Measurements from ENCODE around the gene WASF2. TPM values are rescaled to one million over a fixed set of nuclear protein-coding genes. Genes with fewer than 3 reads are reported as not detected.

WASF2 gene
- total RNA-seq, 1 experiment from 2014 or later, result 65.9 TPM

DNA sequence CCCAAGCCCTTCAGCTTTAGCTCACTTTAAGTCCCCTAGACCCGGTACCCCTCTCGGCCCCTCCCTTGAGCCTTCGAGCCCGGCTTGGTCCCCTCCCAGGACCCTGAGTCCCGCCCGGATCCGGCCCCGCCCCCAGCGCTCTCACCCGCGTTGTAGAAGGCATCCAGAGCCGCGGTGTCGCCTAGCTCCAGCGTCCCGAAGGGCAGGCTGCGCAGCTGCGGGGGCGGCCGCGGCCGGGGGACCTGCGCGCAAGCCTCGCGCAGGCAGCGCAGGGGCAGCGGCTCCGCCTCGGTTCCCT, 123.9 kb downstream of the WASF2 start:
- Histone ChIP-seq H2AK5ac (ENCODE audit: insufficient read length, low read length) (no peak overlapping the region), H2BK20ac (ENCODE audit: low read depth, low read length, poor library complexity, severe bottlenecking) (no peak overlapping the region), H3K9me3 (ENCODE audit: control insufficient read depth, low read depth, low read length) (no peaks in the 10 kb centered on the region), H3K27ac (ENCODE audit: insufficient read length, low read depth, low read length) (no peak overlapping the region), H4K20me1 (ENCODE audit: control insufficient read depth, insufficient read depth, insufficient read length) (peaks cover 2% of the 10 kb centered on the region), H3K56ac (ENCODE audit: insufficient read length, low read depth, low read length) (no peak overlapping the region), H3K79me2 (ENCODE audit: insufficient read depth, low read length) (no peaks in the 10 kb centered on the region), H3K14ac (ENCODE audit: insufficient read depth, low read length) (no peak overlapping the region; the same call in 1 of the 2 replicates), H2BK15ac (ENCODE audit: low read depth, low read length) (no peak overlapping the region), H3K18ac (ENCODE audit: insufficient read length, low read depth, low read length) (peak overlapping the region; percentile 23), H3K23ac (ENCODE audit: insufficient read length, low read depth, low read length) (no peak overlapping the region), H2AFZ (ENCODE audit: low read length) (no peak overlapping the region), H3K27me3 (ENCODE audit: insufficient read depth, low read length) (peaks cover 4% of the 10 kb centered on the region; the same call in 1 of the 2 replicates), H4K91ac (ENCODE audit: insufficient read length, low read depth, low read length) (no peak overlapping the region), H3K79me1 (ENCODE audit: insufficient read depth, low read depth, low read length, poor library complexity, severe bottlenecking) (no peaks in the 10 kb centered on the region), H2BK120ac (ENCODE audit: low read depth, low read length, poor library complexity, severe bottlenecking) (no peak overlapping the region), H2BK12ac (ENCODE audit: insufficient read length, low read depth, low read length) (no peak overlapping the region), H3K4me2 (ENCODE audit: insufficient read depth, insufficient read length, low read length) (peak overlapping the region; percentile 79), H3K9ac (ENCODE audit: extremely low read depth, insufficient read length, low read length) (no peak overlapping the region), H3K23me2 (ENCODE audit: insufficient read length, low read depth, low read length, poor library complexity, severe bottlenecking) (peaks cover 10% of the 10 kb centered on the region), H3T11ph (ENCODE audit: low read length) (no peak overlapping the region), H2BK5ac (ENCODE audit: insufficient read length, low read length) (no peak overlapping the region), H3K4me1 (ENCODE audit: insufficient read depth, low read length) (no peaks in the 10 kb centered on the region; the same call in 1 of the 2 replicates), H4K8ac (replicated peaks; ENCODE audit: insufficient read length, low read depth, low read length) (no peak overlapping the region), H3K4ac (ENCODE audit: low read depth, low read length) (no peak overlapping the region), H4K5ac (ENCODE audit: insufficient read length, low read depth, low read length) (no peak overlapping the region)
- Mint-ChIP-seq H3K4me3 (peak overlapping the region; percentile 78 to 93), H3K27me3 (ENCODE audit: low read depth) (peaks cover 33% of the 10 kb centered on the region), H3K27ac (peak overlapping the region; percentile 85 to 91 (median 87); a peak in 4 of 7 replicates), H3K36me3 (ENCODE audit: insufficient read depth in 1 of 3, low read depth in 3 of 3) (no peaks in the 10 kb centered on the region; a peak in 1 of 7 replicates), H3K4me1 (peaks cover 16 to 30% of the 10 kb centered on the region in 2 experiments), H3K9me3 (no peaks in the 10 kb centered on the region)
- TF ChIP-seq, protein P1, sequence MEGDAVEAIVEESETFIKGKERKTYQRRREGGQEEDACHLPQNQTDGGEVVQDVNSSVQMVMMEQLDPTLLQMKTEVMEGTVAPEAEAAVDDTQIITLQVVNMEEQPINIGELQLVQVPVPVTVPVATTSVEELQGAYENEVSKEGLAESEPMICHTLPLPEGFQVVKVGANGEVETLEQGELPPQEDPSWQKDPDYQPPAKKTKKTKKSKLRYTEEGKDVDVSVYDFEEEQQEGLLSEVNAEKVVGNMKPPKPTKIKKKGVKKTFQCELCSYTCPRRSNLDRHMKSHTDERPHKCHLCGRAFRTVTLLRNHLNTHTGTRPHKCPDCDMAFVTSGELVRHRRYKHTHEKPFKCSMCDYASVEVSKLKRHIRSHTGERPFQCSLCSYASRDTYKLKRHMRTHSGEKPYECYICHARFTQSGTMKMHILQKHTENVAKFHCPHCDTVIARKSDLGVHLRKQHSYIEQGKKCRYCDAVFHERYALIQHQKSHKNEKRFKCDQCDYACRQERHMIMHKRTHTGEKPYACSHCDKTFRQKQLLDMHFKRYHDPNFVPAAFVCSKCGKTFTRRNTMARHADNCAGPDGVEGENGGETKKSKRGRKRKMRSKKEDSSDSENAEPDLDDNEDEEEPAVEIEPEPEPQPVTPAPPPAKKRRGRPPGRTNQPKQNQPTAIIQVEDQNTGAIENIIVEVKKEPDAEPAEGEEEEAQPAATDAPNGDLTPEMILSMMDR (conservative IDR thresholded peaks at IDR 0.05), result no peak
- no CpG with 5 or more reads among the region's 30 CpGs for WGBS (ENCODE audit: extremely low coverage, insufficient read length, low lambda C conversion rate)
- DNase-seq, result peak; percentile 88
